HG03565 (cell line): ENCODE data around the gene AMY1B.
"Not testable (repeated sequence)": the region's sequence is repeated elsewhere in the genome, so short reads cannot be mapped to it uniquely, and the experiment has no call there.

ENCODE experiments used
- ATAC-seq: cut with Tn5 transposase; IDR thresholded peaks from one replicate; pipeline ENCODE4 v1.9.1; 2021; ENCODE audit warnings: mild to moderate bottlenecking, moderate library complexity; ENCODE audit not compliant: unreplicated experiment

Gene AMY1B

DNA sequence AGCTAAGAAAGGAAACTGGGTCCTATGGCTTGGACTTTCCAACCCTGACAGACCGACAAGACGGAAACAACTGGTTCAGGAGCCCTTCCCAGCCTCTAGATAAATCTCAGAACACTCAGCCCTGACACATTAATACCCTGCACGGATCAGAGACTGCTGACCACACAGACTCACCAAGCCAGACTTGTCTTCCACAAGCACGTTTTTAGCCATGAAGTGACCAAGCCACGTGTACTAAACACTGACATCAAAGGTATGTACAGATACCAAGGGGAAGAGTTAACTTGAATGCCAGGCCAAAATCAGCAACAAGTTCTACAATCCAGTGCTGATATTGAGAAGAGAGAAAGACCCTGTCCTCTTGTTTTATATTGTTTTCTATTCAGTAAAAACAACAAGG lies at the start of gene AMY1B:
Gene AMY1B (minus strand): TSS at position 101 of the 400 bp plus-strand sequence. CDS start 571 bp downstream, outside the sequence.
- not testable (repeated sequence) for ATAC-seq

DNA sequence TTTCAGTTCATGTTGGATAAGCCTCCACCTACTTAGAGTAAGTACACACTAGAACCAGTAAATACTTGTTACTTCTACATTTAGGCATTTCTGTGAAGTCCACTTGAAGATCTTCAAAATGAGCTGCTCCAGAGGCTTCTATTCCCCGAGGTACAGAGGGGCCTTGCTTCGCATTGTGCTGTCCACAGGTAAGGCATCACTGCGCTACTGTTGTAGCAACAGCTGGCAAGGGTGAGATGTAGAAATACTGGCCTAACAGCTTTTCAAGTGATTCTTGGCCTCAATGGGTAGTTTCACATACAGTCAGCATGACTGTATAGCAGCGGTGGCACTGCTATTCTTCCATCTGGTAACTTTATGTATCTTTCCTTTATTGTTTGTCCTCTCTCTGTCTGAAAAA lies 49.0 kb upstream of the AMY1B start:
- ATAC-seq: not testable (repeated sequence)

DNA sequence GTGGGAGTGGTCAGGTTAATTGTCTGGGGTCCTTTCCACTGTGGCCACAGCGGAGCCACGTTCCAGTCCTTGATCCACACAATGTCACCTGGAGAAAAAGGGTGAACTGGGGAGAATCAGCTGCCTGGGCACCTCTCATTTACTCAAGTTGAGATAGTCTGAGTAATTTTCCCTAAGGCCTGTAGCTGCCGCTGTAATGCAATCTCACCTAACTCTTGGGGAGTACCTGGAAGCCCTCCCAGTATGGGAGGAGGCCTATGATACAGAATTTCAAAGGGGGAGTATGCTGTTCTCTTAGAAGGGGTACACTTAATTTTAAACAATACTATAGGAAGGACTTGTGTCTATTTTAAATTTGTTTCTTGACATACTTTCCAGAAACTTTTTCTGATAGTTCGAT lies 48.4 kb upstream of the AMY1B start:
- not testable (repeated sequence) for ATAC-seq

DNA sequence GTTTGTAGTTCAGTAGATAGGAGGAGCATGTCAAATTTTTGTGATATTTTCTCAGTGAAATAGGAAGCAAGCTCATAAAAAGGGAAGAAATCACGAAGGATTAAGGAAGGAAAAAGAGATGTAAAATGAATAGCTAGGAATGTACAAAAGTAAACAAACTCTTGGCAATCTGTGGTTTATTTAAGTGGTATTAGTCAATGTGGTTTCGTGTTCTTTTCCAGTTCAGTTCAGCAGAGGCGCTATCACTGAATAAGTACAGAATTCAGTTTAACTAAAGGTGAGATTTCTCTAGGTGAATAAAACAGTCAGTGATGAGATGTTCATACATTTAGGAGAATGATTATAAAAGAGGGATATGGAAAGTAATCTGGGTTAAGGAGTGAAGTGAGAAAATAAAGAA lies 42.0 kb upstream of the AMY1B start:
- ATAC-seq: not testable (repeated sequence)

DNA sequence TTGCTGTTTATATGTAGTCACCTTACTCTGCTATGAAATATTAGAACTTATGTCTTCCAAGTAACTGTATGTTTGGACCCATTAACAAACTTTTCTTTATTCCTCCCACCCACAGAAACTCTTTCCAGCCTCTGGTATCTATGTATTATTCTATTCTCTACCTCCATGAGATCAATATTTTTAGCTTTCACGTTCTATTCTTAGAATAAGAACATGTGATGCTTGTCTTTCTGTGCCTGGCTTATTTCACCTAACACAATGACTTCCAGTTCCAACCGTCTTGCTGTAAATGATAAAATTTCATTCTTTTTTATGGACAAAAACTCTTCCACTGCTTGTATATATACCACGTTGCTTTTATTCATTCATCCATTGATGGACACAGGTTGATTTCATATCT lies 39.3 kb upstream of the AMY1B start:
- not testable (repeated sequence) for ATAC-seq

DNA sequence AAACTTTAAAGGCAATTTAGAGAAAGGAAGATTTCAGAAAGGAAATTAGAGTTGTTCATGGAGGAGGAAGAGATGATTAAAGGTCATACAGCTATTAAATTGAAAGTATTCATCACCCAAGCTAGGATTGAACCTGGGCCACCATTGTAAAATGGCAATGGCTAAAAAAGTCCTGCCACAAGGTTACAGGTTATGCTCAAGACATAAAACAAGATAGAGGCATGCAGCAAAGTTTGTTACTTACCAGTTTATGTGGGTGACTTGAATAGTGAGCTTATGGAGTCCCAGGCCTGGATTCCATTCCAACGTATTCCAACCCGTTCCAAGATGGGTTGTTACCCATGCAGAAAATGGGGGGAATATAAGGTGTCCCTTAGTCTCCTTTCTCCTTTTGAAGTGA lies 25.5 kb upstream of the AMY1B start:
- not testable (repeated sequence) for ATAC-seq

DNA sequence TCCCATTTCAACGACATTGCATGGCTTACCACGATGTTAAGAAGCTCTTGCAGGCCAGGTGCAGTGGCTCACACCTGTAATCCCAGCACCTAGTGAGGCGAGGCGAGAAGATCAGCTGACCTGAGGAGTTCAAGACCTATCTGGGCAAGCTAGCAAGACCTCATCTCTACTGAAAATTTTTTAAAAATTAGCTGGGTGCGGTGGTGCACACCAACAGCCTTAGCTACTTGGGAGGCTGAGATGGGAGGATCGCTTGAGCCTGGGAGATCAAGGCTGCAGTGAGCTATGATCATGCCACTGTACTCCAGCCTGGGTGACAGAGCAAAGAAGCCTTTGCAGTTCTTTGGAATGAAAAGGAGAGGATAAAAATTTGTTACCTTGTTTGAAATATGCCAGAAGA lies 21.4 kb upstream of the AMY1B start:
- ATAC-seq: not testable (repeated sequence)

DNA sequence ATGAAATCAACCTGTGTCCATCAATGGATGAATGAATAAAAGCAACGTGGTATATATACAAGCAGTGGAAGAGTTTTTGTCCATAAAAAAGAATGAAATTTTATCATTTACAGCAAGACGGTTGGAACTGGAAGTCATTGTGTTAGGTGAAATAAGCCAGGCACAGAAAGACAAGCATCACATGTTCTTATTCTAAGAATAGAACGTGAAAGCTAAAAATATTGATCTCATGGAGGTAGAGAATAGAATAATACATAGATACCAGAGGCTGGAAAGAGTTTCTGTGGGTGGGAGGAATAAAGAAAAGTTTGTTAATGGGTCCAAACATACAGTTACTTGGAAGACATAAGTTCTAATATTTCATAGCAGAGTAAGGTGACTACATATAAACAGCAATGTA lies 14.4 kb upstream of the AMY1B start:
- not testable (repeated sequence) for ATAC-seq

DNA sequence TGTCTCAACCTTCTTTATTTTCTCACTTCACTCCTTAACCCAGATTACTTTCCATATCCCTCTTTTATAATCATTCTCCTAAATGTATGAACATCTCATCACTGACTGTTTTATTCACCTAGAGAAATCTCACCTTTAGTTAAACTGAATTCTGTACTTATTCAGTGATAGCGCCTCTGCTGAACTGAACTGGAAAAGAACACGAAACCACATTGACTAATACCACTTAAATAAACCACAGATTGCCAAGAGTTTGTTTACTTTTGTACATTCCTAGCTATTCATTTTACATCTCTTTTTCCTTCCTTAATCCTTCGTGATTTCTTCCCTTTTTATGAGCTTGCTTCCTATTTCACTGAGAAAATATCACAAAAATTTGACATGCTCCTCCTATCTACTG lies 11.7 kb upstream of the AMY1B start:
- not testable (repeated sequence) for ATAC-seq

DNA sequence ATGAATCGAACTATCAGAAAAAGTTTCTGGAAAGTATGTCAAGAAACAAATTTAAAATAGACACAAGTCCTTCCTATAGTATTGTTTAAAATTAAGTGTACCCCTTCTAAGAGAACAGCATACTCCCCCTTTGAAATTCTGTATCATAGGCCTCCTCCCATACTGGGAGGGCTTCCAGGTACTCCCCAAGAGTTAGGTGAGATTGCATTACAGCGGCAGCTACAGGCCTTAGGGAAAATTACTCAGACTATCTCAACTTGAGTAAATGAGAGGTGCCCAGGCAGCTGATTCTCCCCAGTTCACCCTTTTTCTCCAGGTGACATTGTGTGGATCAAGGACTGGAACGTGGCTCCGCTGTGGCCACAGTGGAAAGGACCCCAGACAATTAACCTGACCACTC lies 5.2 kb upstream of the AMY1B start:
- not testable (repeated sequence) for ATAC-seq

DNA sequence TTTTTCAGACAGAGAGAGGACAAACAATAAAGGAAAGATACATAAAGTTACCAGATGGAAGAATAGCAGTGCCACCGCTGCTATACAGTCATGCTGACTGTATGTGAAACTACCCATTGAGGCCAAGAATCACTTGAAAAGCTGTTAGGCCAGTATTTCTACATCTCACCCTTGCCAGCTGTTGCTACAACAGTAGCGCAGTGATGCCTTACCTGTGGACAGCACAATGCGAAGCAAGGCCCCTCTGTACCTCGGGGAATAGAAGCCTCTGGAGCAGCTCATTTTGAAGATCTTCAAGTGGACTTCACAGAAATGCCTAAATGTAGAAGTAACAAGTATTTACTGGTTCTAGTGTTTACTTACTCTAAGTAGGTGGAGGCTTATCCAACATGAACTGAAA lies 4.7 kb upstream of the AMY1B start:
- not testable (repeated sequence) for ATAC-seq

DNA sequence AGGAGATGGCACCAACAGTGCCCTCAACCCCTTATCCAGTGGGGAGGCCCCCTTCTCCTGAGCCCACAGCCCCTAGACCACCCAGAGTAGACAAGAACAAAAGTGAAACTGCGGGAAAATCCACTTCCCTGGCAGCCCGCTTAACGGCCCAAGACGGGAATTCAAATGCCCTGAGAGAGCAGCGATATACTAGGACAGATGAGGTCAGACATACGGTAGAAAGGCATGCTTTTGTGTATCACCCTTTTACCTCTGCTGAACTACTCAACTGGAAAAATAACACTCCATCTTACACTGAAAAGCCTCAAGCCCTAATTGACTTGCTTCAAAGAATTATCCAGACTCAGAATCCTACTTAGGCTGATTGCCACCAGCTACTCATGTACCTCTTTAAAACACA lies 1.4 kb upstream of the AMY1B start:
- not testable (repeated sequence) for ATAC-seq

DNA sequence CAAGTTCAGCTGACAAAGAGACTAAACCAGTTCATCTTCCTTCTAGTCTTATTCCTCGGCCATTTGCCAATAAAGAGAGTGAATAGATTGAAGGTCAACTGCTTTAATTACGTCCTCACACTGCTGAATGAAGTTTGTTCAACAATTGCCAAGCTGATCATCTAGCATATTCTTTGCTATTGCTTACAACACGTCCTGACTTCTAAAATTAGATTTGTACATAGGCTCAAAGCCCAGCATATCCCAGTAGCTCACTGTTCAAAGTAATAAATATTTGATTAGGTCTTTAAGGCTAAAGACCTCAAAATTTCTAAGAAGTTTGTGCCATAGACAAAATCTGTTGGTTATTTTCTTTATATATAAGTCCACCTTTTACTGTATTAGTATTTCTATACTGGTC lies 19.7 kb downstream of the AMY1B start:
- not testable (repeated sequence) for ATAC-seq

DNA sequence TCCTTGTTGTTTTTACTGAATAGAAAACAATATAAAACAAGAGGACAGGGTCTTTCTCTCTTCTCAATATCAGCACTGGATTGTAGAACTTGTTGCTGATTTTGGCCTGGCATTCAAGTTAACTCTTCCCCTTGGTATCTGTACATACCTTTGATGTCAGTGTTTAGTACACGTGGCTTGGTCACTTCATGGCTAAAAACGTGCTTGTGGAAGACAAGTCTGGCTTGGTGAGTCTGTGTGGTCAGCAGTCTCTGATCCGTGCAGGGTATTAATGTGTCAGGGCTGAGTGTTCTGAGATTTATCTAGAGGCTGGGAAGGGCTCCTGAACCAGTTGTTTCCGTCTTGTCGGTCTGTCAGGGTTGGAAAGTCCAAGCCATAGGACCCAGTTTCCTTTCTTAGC lies 40.5 kb downstream of the AMY1B start, which contains the start of gene AMY1A:
Gene AMY1A (plus strand): TSS at position 301 of the 400 bp plus-strand sequence. CDS start 571 bp downstream, outside the sequence.
- ATAC-seq: not testable (repeated sequence)

DNA sequence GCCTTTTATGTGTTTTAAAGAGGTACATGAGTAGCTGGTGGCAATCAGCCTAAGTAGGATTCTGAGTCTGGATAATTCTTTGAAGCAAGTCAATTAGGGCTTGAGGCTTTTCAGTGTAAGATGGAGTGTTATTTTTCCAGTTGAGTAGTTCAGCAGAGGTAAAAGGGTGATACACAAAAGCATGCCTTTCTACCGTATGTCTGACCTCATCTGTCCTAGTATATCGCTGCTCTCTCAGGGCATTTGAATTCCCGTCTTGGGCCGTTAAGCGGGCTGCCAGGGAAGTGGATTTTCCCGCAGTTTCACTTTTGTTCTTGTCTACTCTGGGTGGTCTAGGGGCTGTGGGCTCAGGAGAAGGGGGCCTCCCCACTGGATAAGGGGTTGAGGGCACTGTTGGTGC lies 41.9 kb downstream of the AMY1B start:
- not testable (repeated sequence) for ATAC-seq

DNA sequence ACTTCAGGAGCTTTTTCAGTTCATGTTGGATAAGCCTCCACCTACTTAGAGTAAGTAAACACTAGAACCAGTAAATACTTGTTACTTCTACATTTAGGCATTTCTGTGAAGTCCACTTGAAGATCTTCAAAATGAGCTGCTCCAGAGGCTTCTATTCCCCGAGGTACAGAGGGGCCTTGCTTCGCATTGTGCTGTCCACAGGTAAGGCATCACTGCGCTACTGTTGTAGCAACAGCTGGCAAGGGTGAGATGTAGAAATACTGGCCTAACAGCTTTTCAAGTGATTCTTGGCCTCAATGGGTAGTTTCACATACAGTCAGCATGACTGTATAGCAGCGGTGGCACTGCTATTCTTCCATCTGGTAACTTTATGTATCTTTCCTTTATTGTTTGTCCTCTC lies 45.1 kb downstream of the AMY1B start:
- not testable (repeated sequence) for ATAC-seq

DNA sequence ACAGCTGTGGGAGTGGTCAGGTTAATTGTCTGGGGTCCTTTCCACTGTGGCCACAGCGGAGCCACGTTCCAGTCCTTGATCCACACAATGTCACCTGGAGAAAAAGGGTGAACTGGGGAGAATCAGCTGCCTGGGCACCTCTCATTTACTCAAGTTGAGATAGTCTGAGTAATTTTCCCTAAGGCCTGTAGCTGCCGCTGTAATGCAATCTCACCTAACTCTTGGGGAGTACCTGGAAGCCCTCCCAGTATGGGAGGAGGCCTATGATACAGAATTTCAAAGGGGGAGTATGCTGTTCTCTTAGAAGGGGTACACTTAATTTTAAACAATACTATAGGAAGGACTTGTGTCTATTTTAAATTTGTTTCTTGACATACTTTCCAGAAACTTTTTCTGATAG lies 45.7 kb downstream of the AMY1B start:
- ATAC-seq: not testable (repeated sequence)

DNA sequence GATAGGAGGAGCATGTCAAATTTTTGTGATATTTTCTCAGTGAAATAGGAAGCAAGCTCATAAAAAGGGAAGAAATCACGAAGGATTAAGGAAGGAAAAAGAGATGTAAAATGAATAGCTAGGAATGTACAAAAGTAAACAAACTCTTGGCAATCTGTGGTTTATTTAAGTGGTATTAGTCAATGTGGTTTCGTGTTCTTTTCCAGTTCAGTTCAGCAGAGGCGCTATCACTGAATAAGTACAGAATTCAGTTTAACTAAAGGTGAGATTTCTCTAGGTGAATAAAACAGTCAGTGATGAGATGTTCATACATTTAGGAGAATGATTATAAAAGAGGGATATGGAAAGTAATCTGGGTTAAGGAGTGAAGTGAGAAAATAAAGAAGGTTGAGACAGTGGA lies 52.1 kb downstream of the AMY1B start:
- not testable (repeated sequence) for ATAC-seq

DNA sequence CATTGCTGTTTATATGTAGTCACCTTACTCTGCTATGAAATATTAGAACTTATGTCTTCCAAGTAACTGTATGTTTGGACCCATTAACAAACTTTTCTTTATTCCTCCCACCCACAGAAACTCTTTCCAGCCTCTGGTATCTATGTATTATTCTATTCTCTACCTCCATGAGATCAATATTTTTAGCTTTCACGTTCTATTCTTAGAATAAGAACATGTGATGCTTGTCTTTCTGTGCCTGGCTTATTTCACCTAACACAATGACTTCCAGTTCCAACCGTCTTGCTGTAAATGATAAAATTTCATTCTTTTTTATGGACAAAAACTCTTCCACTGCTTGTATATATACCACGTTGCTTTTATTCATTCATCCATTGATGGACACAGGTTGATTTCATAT lies 54.8 kb downstream of the AMY1B start:
- not testable (repeated sequence) for ATAC-seq
